SK-N-SH (cell line): ENCODE results near the gene WDR41. TPM values are rescaled to one million over a fixed set of nuclear protein-coding genes. Genes with fewer than 3 reads are reported as not detected.

ENCODE experiments used
- CTCF ChIA-PET: fragments of 300-600, 350-600 bp; formaldehyde crosslinking; extraction: SDS; loops from one replicate; lab custom pipeline; 2021; lab: Yijun Ruan, JAX
- POLR2A ChIA-PET: fragments of 350-600 bp; sonication (Branson Sonifier 250); formaldehyde crosslinking; extraction: SDS; loops from one replicate; lab custom pipeline; 2020; ENCODE audit warnings: antibody characterized with exemption, inconsistent platforms; lab: Yijun Ruan, JAX
- DNase-seq: peaks from one replicate; pipeline ENCODE4 v3.0.0; 2012
- H2AFZ ChIP-seq: fragments of 200-600 bp; sonication (generic); 2 replicates; pipeline ENCODE4 v1.8.1; 2016; ENCODE audit warnings: antibody characterized with exemption, mild to moderate bottlenecking, low read depth
- H3F3A ChIP-seq: fragments of 200-600 bp; sonication (generic); replicated peaks from 2 replicates; pipeline ENCODE3; 2016; ENCODE audit warnings: antibody characterized with exemption, mild to moderate bottlenecking; ENCODE audit not compliant: insufficient read depth
- H3K27ac ChIP-seq, 2 experiments: fragments of 200-500 bp in 1 of 2; fragments of 200-600 bp in 1 of 2; sonication (Bioruptor generic) in 1 of 2; sonication (generic), shearing (Covaris generic) in 1 of 2; 2 replicates each; pipeline versions ENCODE4 v1.5.1 to v1.6.1; 2014 to 2016; ENCODE audit warnings: low read depth in 2 of 2, inconsistent platforms in 1 of 2, low read length in 1 of 2, mild to moderate bottlenecking in 1 of 2, mixed read lengths in 1 of 2
- H3K27me3 ChIP-seq: fragments of 200-600 bp; sonication (generic), shearing (Covaris generic); 2 replicates; pipeline ENCODE4 v1.6.1; 2016; ENCODE audit warnings: mixed run types; ENCODE audit not compliant: insufficient read depth
- H3K36me3 ChIP-seq, 2 experiments: fragments of 200-500 bp in 1 of 2; fragments of 200-600 bp in 1 of 2; sonication (Bioruptor generic) in 1 of 2; sonication (generic) in 1 of 2; replicated peaks in 1 of 2; 2 replicates each; pipeline versions ENCODE3 to v1.5.1; 2014 to 2016; ENCODE audit warnings: low read length in 1 of 2, mild to moderate bottlenecking in 1 of 2; ENCODE audit not compliant: insufficient read depth in 2 of 2, control insufficient read depth in 1 of 2
- H3K4me1 ChIP-seq, 2 experiments: fragments of 200-500 bp in 1 of 2; fragments of 200-600 bp in 1 of 2; sonication (Bioruptor generic) in 1 of 2; sonication (generic), shearing (Covaris generic) in 1 of 2; 2 replicates each; pipeline versions ENCODE4 v1.5.1 to v1.6.1; 2014 to 2016; ENCODE audit warnings: low read depth in 1 of 2, low read length in 1 of 2, mixed run types in 1 of 2; ENCODE audit not compliant: insufficient read depth in 2 of 2, control insufficient read depth in 1 of 2
- H3K4me2 ChIP-seq: fragments of 200-600 bp; sonication (generic), shearing (Covaris generic); 2 replicates; pipeline ENCODE4 v1.6.1; 2017; ENCODE audit warnings: mixed run types
- H3K4me3 ChIP-seq, 2 experiments: fragments of 200-500 bp in 1 of 2; fragments of 200-600 bp in 1 of 2; sonication (Bioruptor generic) in 1 of 2; sonication (generic), shearing (Covaris generic) in 1 of 2; 2 replicates each; pipeline versions ENCODE4 v1.5.1 to v1.8.1; 2014 to 2016; ENCODE audit warnings: low read depth in 2 of 2, inconsistent platforms in 1 of 2, low read length in 1 of 2, mild to moderate bottlenecking in 1 of 2, mixed read lengths in 1 of 2, moderate library complexity in 1 of 2
- H3K79me2 ChIP-seq: fragments of 200-600 bp; sonication (generic); 2 replicates; pipeline ENCODE4 v1.8.1; 2017; ENCODE audit warnings: mild to moderate bottlenecking; ENCODE audit not compliant: insufficient read depth
- H3K9ac ChIP-seq: fragments of 200-600 bp; sonication (generic); 2 replicates; pipeline ENCODE4 v1.6.1; 2017; ENCODE audit warnings: mixed run types
- H3K9me2 ChIP-seq: fragments of 200-600 bp; sonication (generic); 2 replicates; pipeline ENCODE4 v1.6.1; 2017; ENCODE audit warnings: mixed run types
- H3K9me3 ChIP-seq: fragments of 200-600 bp; sonication (generic); 2 replicates; pipeline ENCODE4 v1.6.1; 2017; ENCODE audit warnings: mixed run types, mild to moderate bottlenecking, moderate library complexity
- H4K20me1 ChIP-seq: fragments of 200-600 bp; sonication (generic); 2 replicates; pipeline ENCODE4 v1.6.1; 2017; ENCODE audit warnings: mild to moderate bottlenecking, mixed run types; ENCODE audit not compliant: insufficient read depth
- FOSL2 ChIP-seq: IDR thresholded peaks from 2 replicates; pipeline ENCODE4 v1.4.0; 2012; ENCODE audit warnings: low read depth, mild to moderate bottlenecking, moderate library complexity, borderline replicate concordance
- FOXJ3 ChIP-seq: sonication (generic); formaldehyde crosslinking; IDR thresholded peaks from 2 replicates; pipeline ENCODE4 v1.5.1; 2020; ENCODE audit warnings: mild to moderate bottlenecking, missing genetic modification reagents
- FOXM1 ChIP-seq: IDR thresholded peaks from 2 replicates; pipeline ENCODE4 v1.4.0; 2012; ENCODE audit warnings: low read depth, mild to moderate bottlenecking
- GABPA ChIP-seq: IDR thresholded peaks from 2 replicates; pipeline ENCODE4 v1.4.0; 2012; ENCODE audit warnings: low read depth, mild to moderate bottlenecking
- IRF3 ChIP-seq: fragments of 150-350 bp; IDR thresholded peaks from 2 replicates; pipeline ENCODE4 v1.6.1; 2016; ENCODE audit warnings: mild to moderate bottlenecking, low read depth, low read length
- PBX3 ChIP-seq: IDR thresholded peaks from 2 replicates; pipeline ENCODE4; 2012
- POLR2AphosphoS5 ChIP-seq: IDR thresholded peaks from 2 replicates; pipeline ENCODE4 v1.6.1; 2012; ENCODE audit warnings: low read depth, low read length
- TAF1 ChIP-seq: IDR thresholded peaks from 2 replicates; pipeline ENCODE4 v1.6.1; 2012; ENCODE audit warnings: low read depth, mild to moderate bottlenecking, low read length, moderate library complexity, borderline replicate concordance
- TCF12 ChIP-seq: IDR thresholded peaks from 2 replicates; pipeline ENCODE4 v1.4.0; 2012
- WGBS: methylation state at CpG from one replicate; pipeline ENCODE4 v1.1.6; 2017; ENCODE audit warnings: low lambda C conversion rate; 5-methylcytosine and 5-hydroxymethylcytosine counted together
- polyA plus RNA-seq, 3 experiments: library from polyadenylated mRNA; depleted of rRNA; stranded (reverse); fragments of >200 nt; gene quantifications; 2 replicates each; pipeline ENCODE4 v1.2.3, GENCODE V29; 2012

The WDR41 gene
- polyA plus RNA-seq, 1 of the 3 experiments (the other 2 are of a cell fraction), result 17.2 TPM

GRCh38 chr5:77427998-77428397 lies 64.1 kb downstream of the WDR41 start:
- no peak for DNase-seq
- no peak overlapping the region for H3K4me3 ChIP-seq

GRCh38 chr5:77426670-77427069 lies 65.4 kb downstream of the WDR41 start:
- no peak overlapping the region for H3K9ac ChIP-seq
- CTCF ChIA-PET, result interaction anchor here (1.3 to 3.6 kb wide), 4 partner anchors 8 to 17 kb away, joined by 4 to 17 read pairs (median 8); no protein-coding TSS in a partner anchor
- H4K20me1 ChIP-seq, result no peaks in the 10 kb centered on the region
- H3K36me3 ChIP-seq, result peaks cover 7 to 29% of the 10 kb centered on the region in 2 experiments
- POLR2A ChIA-PET, result no interaction called here
- peaks cover 0 to 14% of the 10 kb centered on the region in 2 experiments; a peak in 1 of 4 replicates for H3K4me1 ChIP-seq
- peak overlapping the region in 1 of 2 experiments; percentile 48; a peak in 2 of 4 replicates for H3K27ac ChIP-seq
- 24% methylated on average over 2 of the region's 2 CpGs for WGBS
- H3F3A ChIP-seq, result peaks cover 21% of the 10 kb centered on the region
- H3K27me3 ChIP-seq, result no peaks in the 10 kb centered on the region
- DNase-seq, result no peak
- no peaks in the 10 kb centered on the region for H3K9me3 ChIP-seq
- H2AFZ ChIP-seq, result no peak overlapping the region; the same call in 1 of the 2 replicates
- TF ChIP-seq IRF3 (no peak), FOXM1 (no peak), FOSL2 (peak; percentile 18; the same call in 1 of the 2 replicates), PBX3 (peak; percentile 16; the same call in 1 of the 2 replicates)
- H3K79me2 ChIP-seq, result no peaks in the 10 kb centered on the region
- peak overlapping the region; percentile 35; the same call in 1 of the 2 replicates for H3K4me2 ChIP-seq
- no peaks in the 10 kb centered on the region for H3K9me2 ChIP-seq
- H3K4me3 ChIP-seq, result no peak overlapping the region

More at GRCh38 chr5:77427998-77428397, 64.1 kb downstream of the WDR41 start:
- H2AFZ ChIP-seq, result no peak overlapping the region
- CTCF ChIA-PET, result interaction anchor here (0.6 to 3.6 kb wide), 7 partner anchors 9 to 283 kb away, joined by 3 to 17 read pairs (median 4); no protein-coding TSS in a partner anchor
- no peak overlapping the region; the same call in 1 of the 2 replicates for H3K4me2 ChIP-seq
- peak; percentile 7; the same call in 1 of the 2 replicates for TF ChIP-seq TCF12
- no peak for TF ChIP-seq FOXJ3 (CRISPR knock-in tag)
- H4K20me1 ChIP-seq, result no peaks in the 10 kb centered on the region
- no peaks in the 10 kb centered on the region for H3K9me2 ChIP-seq
- POLR2A ChIA-PET, result no interaction called here
- H3F3A ChIP-seq, result peaks cover 29% of the 10 kb centered on the region
- H3K79me2 ChIP-seq, result no peaks in the 10 kb centered on the region
- H3K9me3 ChIP-seq, result no peaks in the 10 kb centered on the region
- peak overlapping the region in 1 of 2 experiments; percentile 32; a peak in 1 of 4 replicates for H3K27ac ChIP-seq
- no peak overlapping the region for H3K9ac ChIP-seq
- peaks cover 0 to 14% of the 10 kb centered on the region in 2 experiments; a peak in 1 of 4 replicates for H3K4me1 ChIP-seq
- H3K27me3 ChIP-seq, result no peaks in the 10 kb centered on the region
- H3K36me3 ChIP-seq, result peaks cover 16 to 42% of the 10 kb centered on the region in 2 experiments

- H3F3A ChIP-seq, result peaks cover 16% of the 10 kb centered on the region
- H4K20me1 ChIP-seq, result no peaks in the 10 kb centered on the region
- CTCF ChIA-PET, result interaction anchor here (1.3 to 3.6 kb wide), 4 partner anchors 9 to 17 kb away, joined by 4 to 17 read pairs (median 8); no protein-coding TSS in a partner anchor
- H3K4me3 ChIP-seq, result no peak overlapping the region
- POLR2A ChIA-PET, result no interaction called here
- H2AFZ ChIP-seq, result no peak overlapping the region
- WGBS, result 58% methylated on average over 8 of the region's 8 CpGs
- no peak for DNase-seq
- no peaks in the 10 kb centered on the region for H3K9me3 ChIP-seq
- no peaks in the 10 kb centered on the region for H3K9me2 ChIP-seq
- H3K4me1 ChIP-seq, result peaks cover 0 to 9% of the 10 kb centered on the region in 2 experiments; a peak in 1 of 4 replicates
- H3K4me2 ChIP-seq, result peak overlapping the region; percentile 35; the same call in 1 of the 2 replicates
- peak overlapping the region in 1 of 2 experiments; percentile 48; a peak in 1 of 4 replicates for H3K27ac ChIP-seq
- no peaks in the 10 kb centered on the region for H3K27me3 ChIP-seq
- no peak for TF ChIP-seq POLR2AphosphoS5
- TF ChIP-seq TAF1, result no peak
- TF ChIP-seq GABPA, result no peak
- peaks cover 7 to 26% of the 10 kb centered on the region in 2 experiments for H3K36me3 ChIP-seq
- no peak overlapping the region for H3K9ac ChIP-seq
- no peaks in the 10 kb centered on the region for H3K79me2 ChIP-seq
These were observed 66.0 kb downstream of the WDR41 start for GRCh38 chr5:77425998-77426659.
